AG09309 (cell line): Measurements from ENCODE around the gene PSMD10.
A peak's percentile ranks its signal among the peaks of the same experiment; 100 is the strongest.

Experiments
- DNase-seq: peaks from one replicate; pipeline ENCODE4 v3.0.0-alpha.2; 2010; ENCODE audit warnings: low read depth
- H3K4me3 ChIP-seq: 2 replicates; pipeline ENCODE4 v1.5.1; 2011; ENCODE audit warnings: mild to moderate bottlenecking, low read depth, low read length, moderate library complexity; ENCODE audit not compliant: control insufficient read depth
- CTCF ChIP-seq: IDR thresholded peaks from 2 replicates; pipeline ENCODE4 v1.5.1; 2011; ENCODE audit warnings: mild to moderate bottlenecking, low read depth, low read length, inconsistent platforms; ENCODE audit not compliant: insufficient read depth, control insufficient read depth; ENCODE audit errors: missing control alignments

PSMD10 gene

GRCh38 chrX:108091264-108091877, at the start of gene PSMD10, which contains the start of gene ATG4A:
Gene PSMD10 (minus strand): TSS chrX:108091542. CDS start chrX:108091520, 22 bp downstream.
Gene ATG4A (plus strand): TSS chrX:108091778. CDS start chrX:108091827, 49 bp downstream.
- peak within 1 kb of the TSS; percentile 73 for H3K4me3 ChIP-seq
- TF ChIP-seq CTCF: no peak
- DNase-seq: peak; percentile 76

GRCh38 chrX:108138814-108139702, 47.7 kb upstream of the PSMD10 start:
- DNase-seq: no peak
- no peak overlapping the region for H3K4me3 ChIP-seq
- TF ChIP-seq CTCF: peak; percentile 58

- DNase-seq: no peak
Observed at GRCh38 chrX:108134724-108135123, 43.4 kb upstream of the PSMD10 start.

GRCh38 chrX:108132876-108133275, 41.5 kb upstream of the PSMD10 start:
- TF ChIP-seq CTCF: no peak
- DNase-seq: no peak
- H3K4me3 ChIP-seq: no peak overlapping the region

More at GRCh38 chrX:108134724-108135123, 43.4 kb upstream of the PSMD10 start:
- no peak for TF ChIP-seq CTCF
- H3K4me3 ChIP-seq: no peak overlapping the region

- H3K4me3 ChIP-seq: no peak overlapping the region
- no peak for DNase-seq
- TF ChIP-seq CTCF: no peak
Observed at GRCh38 chrX:108132034-108132433, 40.7 kb upstream of the PSMD10 start.

- DNase-seq: no peak
- TF ChIP-seq CTCF: no peak
Observed at GRCh38 chrX:108131471-108131870, 40.1 kb upstream of the PSMD10 start.

More at GRCh38 chrX:108131471-108131870, 40.1 kb upstream of the PSMD10 start:
- no peak overlapping the region for H3K4me3 ChIP-seq
